Smooth muscle cell (in vitro differentiated cells): ENCODE results near the gene MIPEP. TPM values are rescaled to one million over a fixed set of nuclear protein-coding genes. Genes with fewer than 3 reads are reported as not detected.

Source experiments
- DNase-seq: peaks from one replicate; lab custom pipeline; 2025; ENCODE audit not compliant: unreplicated experiment; lab: John Stamatoyannopoulos, UW
- H2AFZ ChIP-seq: fragments of 200-600 bp; sonication (generic); 2 replicates; pipeline ENCODE4 v1.6.0; 2016; ENCODE audit warnings: antibody characterized with exemption, low read depth, mild to moderate bottlenecking
- H3F3A ChIP-seq: fragments of 200-600 bp; sonication (generic); 2 replicates; pipeline ENCODE4 v1.6.0; 2017; ENCODE audit warnings: antibody characterized with exemption, low read depth
- H3K27ac ChIP-seq: fragments of 200-600 bp; sonication (generic); 2 replicates; pipeline ENCODE4 v1.5.1; 2016; ENCODE audit warnings: low read depth, mild to moderate bottlenecking
- H3K27me3 ChIP-seq: fragments of 200-600 bp; sonication (generic); 2 replicates; pipeline ENCODE4 v1.6.1; 2016; ENCODE audit warnings: low read depth, mild to moderate bottlenecking
- H3K36me3 ChIP-seq: fragments of 200-600 bp; sonication (generic); 2 replicates; pipeline ENCODE4 v1.5.1; 2016; ENCODE audit warnings: low read depth
- H3K4me1 ChIP-seq: fragments of 200-600 bp; sonication (generic); 2 replicates; pipeline ENCODE4 v1.5.1; 2016; ENCODE audit warnings: low read depth
- H3K4me2 ChIP-seq: fragments of 200-600 bp; sonication (generic); 2 replicates; pipeline ENCODE4 v1.6.0; 2016; ENCODE audit warnings: mild to moderate bottlenecking
- H3K4me3 ChIP-seq: fragments of 200-600 bp; sonication (generic); 2 replicates; pipeline ENCODE4 v1.5.1; 2016; ENCODE audit warnings: mild to moderate bottlenecking
- H3K79me2 ChIP-seq: fragments of 200-600 bp; sonication (generic); 2 replicates; pipeline ENCODE4 v1.6.0; 2016; ENCODE audit warnings: low read depth, mild to moderate bottlenecking
- H3K9ac ChIP-seq: fragments of 200-600 bp; sonication (generic); 2 replicates; pipeline ENCODE4 v1.6.0; 2016; ENCODE audit warnings: low read depth
- H3K9me3 ChIP-seq: fragments of 200-600 bp; sonication (generic); replicated peaks from 2 replicates; pipeline ENCODE4 v1.5.1; 2016; ENCODE audit warnings: low read depth
- H4K20me1 ChIP-seq: fragments of 200-600 bp; sonication (generic); 2 replicates; pipeline ENCODE4 v1.6.0; 2016; ENCODE audit warnings: low read depth
- CTCF ChIP-seq: fragments of 200-600 bp; sonication (generic); IDR thresholded peaks from 2 replicates; pipeline ENCODE4 v1.5.1; 2017; ENCODE audit warnings: borderline replicate concordance, mild to moderate bottlenecking, antibody characterized with exemption; ENCODE audit not compliant: insufficient read depth, poor library complexity, severe bottlenecking
- WGBS: methylation state at CpG from one replicate; pipeline ENCODE4 v1.1.7; 2016; ENCODE audit warnings: low lambda C conversion rate; 5-methylcytosine and 5-hydroxymethylcytosine counted together
- polyA plus RNA-seq: library from polyadenylated mRNA; unstranded; fragments of >200 nt; fragmentation: Nextera tagmentation; extraction: Ambion mirVana; gene quantifications from 2 replicates; pipeline ENCODE4 v1.2.1, GENCODE V29; 2016
- total RNA-seq: library from RNA; depleted of rRNA; stranded (reverse); fragments of >200 nt; gene quantifications from 2 replicates; pipeline ENCODE4 v1.2.3, GENCODE V29; 2014

The MIPEP gene
- total and polyA plus RNA-seq, 2 experiments from 2014 or later, result 15.7 to 18.9 TPM

GRCh38 chr13:23806874-23807526 lies 82.2 kb downstream of the MIPEP start:
- Histone ChIP-seq H3K4me1 (peaks cover 21% of the 10 kb centered on the region), H3K36me3 (no peaks in the 10 kb centered on the region), H3K9me3 (no peaks in the 10 kb centered on the region), H2AFZ (no peak overlapping the region), H3K27me3 (no peaks in the 10 kb centered on the region), H3K79me2 (no peaks in the 10 kb centered on the region), H3K4me3 (no peak overlapping the region), H3K27ac (peak overlapping the region; percentile 64), H3F3A (peaks cover 13% of the 10 kb centered on the region), H3K4me2 (peak overlapping the region; percentile 65), H4K20me1 (no peaks in the 10 kb centered on the region), H3K9ac (peak overlapping the region; percentile 3)
- no peak for DNase-seq
- no peak for TF ChIP-seq CTCF
- 68% methylated on average over 4 of the region's 4 CpGs for WGBS

- H3K36me3 ChIP-seq, result no peaks in the 10 kb centered on the region
- no peak overlapping the region for H3K9ac ChIP-seq
- no peaks in the 10 kb centered on the region for H3K9me3 ChIP-seq
- no peaks in the 10 kb centered on the region for H3K79me2 ChIP-seq
- H2AFZ ChIP-seq, result no peak overlapping the region
- no peaks in the 10 kb centered on the region for H4K20me1 ChIP-seq
- H3K27me3 ChIP-seq, result no peaks in the 10 kb centered on the region
- no peak overlapping the region for H3K4me3 ChIP-seq
- H3K4me2 ChIP-seq, result no peak overlapping the region
- DNase-seq, result no peak
- H3K4me1 ChIP-seq, result peaks cover 9% of the 10 kb centered on the region
- TF ChIP-seq CTCF, result no peak
- H3F3A ChIP-seq, result peaks cover 18% of the 10 kb centered on the region
- 45% methylated on average over 1 of the region's 1 CpG for WGBS
- no peak overlapping the region for H3K27ac ChIP-seq
Observed at GRCh38 chr13:23805821-23806220, 83.4 kb downstream of the MIPEP start.

- Histone ChIP-seq H3K27ac (no peak overlapping the region), H3K9ac (no peak overlapping the region), H3K4me1 (peaks cover 8% of the 10 kb centered on the region), H3K27me3 (no peaks in the 10 kb centered on the region), H3K4me3 (no peak overlapping the region), H3K4me2 (no peak overlapping the region), H2AFZ (no peak overlapping the region), H3F3A (peaks cover 22% of the 10 kb centered on the region), H3K79me2 (no peaks in the 10 kb centered on the region), H3K9me3 (no peaks in the 10 kb centered on the region), H3K36me3 (no peaks in the 10 kb centered on the region), H4K20me1 (no peaks in the 10 kb centered on the region)
- DNase-seq, result no peak
- 83% methylated on average over 5 of the region's 5 CpGs for WGBS
- no peak for TF ChIP-seq CTCF
Observed at GRCh38 chr13:23805122-23805521, 84.1 kb downstream of the MIPEP start.

- Histone ChIP-seq H3K9ac (no peak overlapping the region), H3K9me3 (no peaks in the 10 kb centered on the region), H3K79me2 (no peaks in the 10 kb centered on the region), H4K20me1 (no peaks in the 10 kb centered on the region), H3K27me3 (no peaks in the 10 kb centered on the region), H2AFZ (no peak overlapping the region), H3K36me3 (no peaks in the 10 kb centered on the region), H3F3A (peaks cover 23% of the 10 kb centered on the region), H3K4me1 (peaks cover 8% of the 10 kb centered on the region), H3K27ac (no peak overlapping the region), H3K4me2 (no peak overlapping the region), H3K4me3 (no peak overlapping the region)
- 78% methylated on average over 1 of the region's 1 CpG for WGBS
- TF ChIP-seq CTCF, result no peak
- DNase-seq, result no peak
Observed at GRCh38 chr13:23804166-23804565, 85.0 kb downstream of the MIPEP start.
